ENCODE measurements around the gene ABL1. TPM values are rescaled to one million over a fixed set of nuclear protein-coding genes. Genes with fewer than 3 reads are reported as not detected.

ABL1 gene
- polyA plus RNA-seq, 1 donor from 2014 or later: 18.5 TPM

DNA sequence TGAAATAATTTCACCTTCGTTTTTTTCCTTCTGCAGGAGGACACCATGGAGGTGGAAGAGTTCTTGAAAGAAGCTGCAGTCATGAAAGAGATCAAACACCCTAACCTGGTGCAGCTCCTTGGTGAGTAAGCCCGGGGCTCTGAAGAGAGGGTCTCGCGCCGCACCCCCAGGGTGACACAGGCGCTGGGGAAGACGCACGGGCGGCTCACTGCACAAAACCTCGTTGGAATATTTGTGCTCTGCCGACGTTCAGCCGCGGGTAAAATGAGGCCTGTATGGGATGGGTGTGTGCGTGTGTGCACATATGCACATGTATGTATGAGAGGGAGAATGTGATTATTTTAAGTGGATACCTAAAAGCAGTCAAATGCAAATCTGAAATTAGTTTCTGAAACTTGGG, 37.0 kb downstream of the ABL1 start:
- peaks cover 5% of the 10 kb centered on the region for H4K20me1 ChIP-seq (ENCODE audit: insufficient read depth)
- no peak overlapping the region for H2AFZ ChIP-seq (ENCODE audit: low read depth, low read length)
- TF ChIP-seq MXI1 (conservative IDR thresholded peaks at IDR 0.05; ENCODE audit: poor library complexity, severe bottlenecking) (no peak), EP300 (conservative IDR thresholded peaks at IDR 0.05; ENCODE audit: poor library complexity, severe bottlenecking) (no peak), TAF1 (IDR thresholded peaks at IDR 0.05; ENCODE audit: low read depth) (no peak), POLR2AphosphoS5 (IDR thresholded peaks at IDR 0.05) (no peak), SMC3 (conservative IDR thresholded peaks at IDR 0.05; ENCODE audit: poor library complexity) (no peak), RAD21 (conservative IDR thresholded peaks at IDR 0.05) (no peak), EZH2 (IDR thresholded peaks at IDR 0.05; ENCODE audit: borderline replicate concordance, insufficient read depth, low read length, poor library complexity, severe bottlenecking) (no peak)
- TF ChIP-seq, protein P1, sequence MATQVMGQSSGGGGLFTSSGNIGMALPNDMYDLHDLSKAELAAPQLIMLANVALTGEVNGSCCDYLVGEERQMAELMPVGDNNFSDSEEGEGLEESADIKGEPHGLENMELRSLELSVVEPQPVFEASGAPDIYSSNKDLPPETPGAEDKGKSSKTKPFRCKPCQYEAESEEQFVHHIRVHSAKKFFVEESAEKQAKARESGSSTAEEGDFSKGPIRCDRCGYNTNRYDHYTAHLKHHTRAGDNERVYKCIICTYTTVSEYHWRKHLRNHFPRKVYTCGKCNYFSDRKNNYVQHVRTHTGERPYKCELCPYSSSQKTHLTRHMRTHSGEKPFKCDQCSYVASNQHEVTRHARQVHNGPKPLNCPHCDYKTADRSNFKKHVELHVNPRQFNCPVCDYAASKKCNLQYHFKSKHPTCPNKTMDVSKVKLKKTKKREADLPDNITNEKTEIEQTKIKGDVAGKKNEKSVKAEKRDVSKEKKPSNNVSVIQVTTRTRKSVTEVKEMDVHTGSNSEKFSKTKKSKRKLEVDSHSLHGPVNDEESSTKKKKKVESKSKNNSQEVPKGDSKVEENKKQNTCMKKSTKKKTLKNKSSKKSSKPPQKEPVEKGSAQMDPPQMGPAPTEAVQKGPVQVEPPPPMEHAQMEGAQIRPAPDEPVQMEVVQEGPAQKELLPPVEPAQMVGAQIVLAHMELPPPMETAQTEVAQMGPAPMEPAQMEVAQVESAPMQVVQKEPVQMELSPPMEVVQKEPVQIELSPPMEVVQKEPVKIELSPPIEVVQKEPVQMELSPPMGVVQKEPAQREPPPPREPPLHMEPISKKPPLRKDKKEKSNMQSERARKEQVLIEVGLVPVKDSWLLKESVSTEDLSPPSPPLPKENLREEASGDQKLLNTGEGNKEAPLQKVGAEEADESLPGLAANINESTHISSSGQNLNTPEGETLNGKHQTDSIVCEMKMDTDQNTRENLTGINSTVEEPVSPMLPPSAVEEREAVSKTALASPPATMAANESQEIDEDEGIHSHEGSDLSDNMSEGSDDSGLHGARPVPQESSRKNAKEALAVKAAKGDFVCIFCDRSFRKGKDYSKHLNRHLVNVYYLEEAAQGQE (IDR thresholded peaks at IDR 0.05; ENCODE audit: borderline replicate concordance): no peak
- TF ChIP-seq, protein P2, sequence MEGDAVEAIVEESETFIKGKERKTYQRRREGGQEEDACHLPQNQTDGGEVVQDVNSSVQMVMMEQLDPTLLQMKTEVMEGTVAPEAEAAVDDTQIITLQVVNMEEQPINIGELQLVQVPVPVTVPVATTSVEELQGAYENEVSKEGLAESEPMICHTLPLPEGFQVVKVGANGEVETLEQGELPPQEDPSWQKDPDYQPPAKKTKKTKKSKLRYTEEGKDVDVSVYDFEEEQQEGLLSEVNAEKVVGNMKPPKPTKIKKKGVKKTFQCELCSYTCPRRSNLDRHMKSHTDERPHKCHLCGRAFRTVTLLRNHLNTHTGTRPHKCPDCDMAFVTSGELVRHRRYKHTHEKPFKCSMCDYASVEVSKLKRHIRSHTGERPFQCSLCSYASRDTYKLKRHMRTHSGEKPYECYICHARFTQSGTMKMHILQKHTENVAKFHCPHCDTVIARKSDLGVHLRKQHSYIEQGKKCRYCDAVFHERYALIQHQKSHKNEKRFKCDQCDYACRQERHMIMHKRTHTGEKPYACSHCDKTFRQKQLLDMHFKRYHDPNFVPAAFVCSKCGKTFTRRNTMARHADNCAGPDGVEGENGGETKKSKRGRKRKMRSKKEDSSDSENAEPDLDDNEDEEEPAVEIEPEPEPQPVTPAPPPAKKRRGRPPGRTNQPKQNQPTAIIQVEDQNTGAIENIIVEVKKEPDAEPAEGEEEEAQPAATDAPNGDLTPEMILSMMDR (IDR thresholded peaks at IDR 0.05; ENCODE audit: poor library complexity, severe bottlenecking): no peak
- peaks cover 11% of the 10 kb centered on the region for H3K79me2 ChIP-seq (replicated peaks; ENCODE audit: insufficient read depth, low read length)
- no peak overlapping the region for H3K27ac ChIP-seq (ENCODE audit: low read length)
- no peak overlapping the region for H3K4me3 ChIP-seq (ENCODE audit: low read length)
- H3F3A ChIP-seq (ENCODE audit: insufficient read depth, low read length, poor library complexity, severe bottlenecking): no peaks in the 10 kb centered on the region
- H3K9me2 ChIP-seq (ENCODE audit: insufficient read depth, low read length): no peaks in the 10 kb centered on the region
- no peak overlapping the region for H3K9ac ChIP-seq (ENCODE audit: low read length)
- H3K9me3 ChIP-seq (ENCODE audit: low read length): no peaks in the 10 kb centered on the region
- no peak overlapping the region for H3K4me2 ChIP-seq (ENCODE audit: low read length)
- H3K27me3 ChIP-seq (ENCODE audit: insufficient read depth, low read depth, low read length): no peaks in the 10 kb centered on the region
- peaks cover 6% of the 10 kb centered on the region for H3K36me3 ChIP-seq (ENCODE audit: insufficient read depth, low read length)

DNA sequence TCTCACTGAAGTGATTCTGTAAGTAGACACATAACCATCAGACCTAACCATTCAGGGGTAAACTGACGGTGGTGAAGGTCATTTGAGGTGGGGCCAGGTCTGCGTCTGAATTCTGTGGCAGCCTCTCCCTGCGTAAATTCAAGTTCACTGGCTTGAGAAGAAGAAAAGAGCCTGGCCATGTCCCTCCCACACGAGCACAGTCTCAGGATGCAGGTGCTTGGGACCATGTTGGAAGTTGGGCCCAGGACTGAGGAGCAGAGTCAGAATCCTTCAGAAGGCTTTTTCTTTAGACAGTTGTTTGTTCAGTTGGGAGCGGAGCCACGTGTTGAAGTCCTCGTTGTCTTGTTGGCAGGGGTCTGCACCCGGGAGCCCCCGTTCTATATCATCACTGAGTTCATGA, 37.5 kb downstream of the ABL1 start:
- H3K4me3 ChIP-seq (ENCODE audit: low read length): no peak overlapping the region
- peaks cover 6% of the 10 kb centered on the region for H3K36me3 ChIP-seq (ENCODE audit: insufficient read depth, low read length)
- no peak overlapping the region for H3K27ac ChIP-seq (ENCODE audit: low read length)
- TF ChIP-seq TAF1 (IDR thresholded peaks at IDR 0.05; ENCODE audit: low read depth) (no peak), EP300 (conservative IDR thresholded peaks at IDR 0.05; ENCODE audit: poor library complexity, severe bottlenecking) (no peak), RAD21 (conservative IDR thresholded peaks at IDR 0.05) (no peak), EZH2 (IDR thresholded peaks at IDR 0.05; ENCODE audit: borderline replicate concordance, insufficient read depth, low read length, poor library complexity, severe bottlenecking) (no peak), SMC3 (conservative IDR thresholded peaks at IDR 0.05; ENCODE audit: poor library complexity) (no peak), MXI1 (conservative IDR thresholded peaks at IDR 0.05; ENCODE audit: poor library complexity, severe bottlenecking) (no peak), POLR2AphosphoS5 (IDR thresholded peaks at IDR 0.05) (no peak)
- TF ChIP-seq, protein P2 (IDR thresholded peaks at IDR 0.05; ENCODE audit: poor library complexity, severe bottlenecking): no peak
- TF ChIP-seq, protein P1 (IDR thresholded peaks at IDR 0.05; ENCODE audit: borderline replicate concordance): no peak
- H3K27me3 ChIP-seq (ENCODE audit: insufficient read depth, low read depth, low read length): no peaks in the 10 kb centered on the region
- peaks cover 5% of the 10 kb centered on the region for H4K20me1 ChIP-seq (ENCODE audit: insufficient read depth)
- H3K9me3 ChIP-seq (ENCODE audit: low read length): no peaks in the 10 kb centered on the region
- H3K9ac ChIP-seq (ENCODE audit: low read length): no peak overlapping the region
- no peak overlapping the region for H2AFZ ChIP-seq (ENCODE audit: low read depth, low read length)
- H3F3A ChIP-seq (ENCODE audit: insufficient read depth, low read length, poor library complexity, severe bottlenecking): no peaks in the 10 kb centered on the region
- H3K9me2 ChIP-seq (ENCODE audit: insufficient read depth, low read length): no peaks in the 10 kb centered on the region
- no peak overlapping the region for H3K4me2 ChIP-seq (ENCODE audit: low read length)
- peaks cover 11% of the 10 kb centered on the region for H3K79me2 ChIP-seq (replicated peaks; ENCODE audit: insufficient read depth, low read length)

Data from neural cell (in vitro differentiated cells).